ENCODE results near the gene ACER2.
"Not testable (repeated sequence)": the region's sequence is repeated elsewhere in the genome, so short reads cannot be mapped to it uniquely, and the experiment has no call there.

The ACER2 gene

GRCh38 chr9:19385786-19386501 lies 22.9 kb upstream of the ACER2 start:
- ChIA-PET POLR2A (ENCODE audit: low non-redundant PET) (no interaction called here), CTCF (interaction anchor here (0.6 kb wide), 1 partner anchor 1861 kb away, joined by 6 read pairs; no protein-coding TSS in a partner anchor)
- no peak for TF ChIP-seq CTCF (conservative IDR thresholded peaks at IDR 0.05; ENCODE audit: low read depth)
- DNase-seq (ENCODE audit: low spot score) = no peak
- no peak overlapping the region for H3K27ac ChIP-seq

GRCh38 chr9:19386502-19387044 lies 22.2 kb upstream of the ACER2 start:
- no peak overlapping the region for H3K27ac ChIP-seq
- no peak for DNase-seq (ENCODE audit: low spot score)
- ChIA-PET CTCF (interaction anchor here (0.6 kb wide), 1 partner anchor 1861 kb away, joined by 6 read pairs; no protein-coding TSS in a partner anchor), POLR2A (ENCODE audit: low non-redundant PET) (no interaction called here)
- TF ChIP-seq CTCF (conservative IDR thresholded peaks at IDR 0.05; ENCODE audit: low read depth) = no peak

- POLR2A ChIA-PET (ENCODE audit: low non-redundant PET) = no interaction called here
- H3K27ac ChIP-seq = no peak overlapping the region
- no peak for DNase-seq (ENCODE audit: low spot score)
- CTCF ChIA-PET = no interaction called here
- no peak for TF ChIP-seq CTCF (conservative IDR thresholded peaks at IDR 0.05; ENCODE audit: low read depth)
These were observed 21.5 kb upstream of the ACER2 start for GRCh38 chr9:19387317-19387716.

- CTCF ChIA-PET = interaction anchor here (0.7 kb wide), 1 partner anchor 27 kb away, joined by 3 read pairs; no protein-coding TSS in a partner anchor
- POLR2A ChIA-PET (ENCODE audit: low non-redundant PET); H3K27ac ChIP-seq: not testable (repeated sequence)
These were observed 19.3 kb upstream of the ACER2 start for GRCh38 chr9:19389539-19389938.

GRCh38 chr9:19397845-19398244 lies 11.0 kb upstream of the ACER2 start:
- TF ChIP-seq CTCF (conservative IDR thresholded peaks at IDR 0.05; ENCODE audit: low read depth) = no peak
- no peak for DNase-seq (ENCODE audit: low spot score)
- H3K27ac ChIP-seq = no peak overlapping the region
- ChIA-PET CTCF (interaction anchor here (0.7 kb wide), 1 partner anchor 349 kb away, joined by 3 read pairs; no protein-coding TSS in a partner anchor), POLR2A (ENCODE audit: low non-redundant PET) (interaction anchor here (0.6 kb wide), 1 partner anchor 11 kb away, joined by 3 read pairs; the partner anchor contains the start of gene ACER2)

More at GRCh38 chr9:19389539-19389938, 19.3 kb upstream of the ACER2 start:
- DNase-seq (ENCODE audit: low spot score) = not testable (repeated sequence)

- H3K27ac ChIP-seq = not testable (repeated sequence)
These were observed 5.6 kb upstream of the ACER2 start for GRCh38 chr9:19403231-19403630.

GRCh38 chr9:19404283-19405075 lies 4.3 kb upstream of the ACER2 start:
- no peak for TF ChIP-seq CTCF (conservative IDR thresholded peaks at IDR 0.05; ENCODE audit: low read depth)
- peak overlapping the region; percentile 66 for H3K27ac ChIP-seq
- peak; percentile 69 for DNase-seq (ENCODE audit: low spot score)
- ChIA-PET POLR2A (ENCODE audit: low non-redundant PET) (no interaction called here), CTCF (interaction anchor here (0.5 kb wide), 1 partner anchor 36 kb away, joined by 3 read pairs; no protein-coding TSS in a partner anchor)

More at GRCh38 chr9:19403231-19403630, 5.6 kb upstream of the ACER2 start:
- CTCF ChIA-PET; DNase-seq (ENCODE audit: low spot score); POLR2A ChIA-PET (ENCODE audit: low non-redundant PET): not testable (repeated sequence)
